GM12864 (cell line): Measurements from ENCODE around the gene MAPRE2.

Source experiments
- DNase-seq: peaks from one replicate; pipeline ENCODE4 v3.0.0-alpha.2; 2011; ENCODE audit warnings: low read depth
- H3K4me3 ChIP-seq: 2 replicates; pipeline ENCODE4 v1.5.1; 2011; ENCODE audit warnings: mild to moderate bottlenecking, low read depth, low read length, control low read depth
- CTCF ChIP-seq: IDR thresholded peaks from 2 replicates; pipeline ENCODE4 v1.5.1; 2011; ENCODE audit warnings: low read depth, mild to moderate bottlenecking, moderate library complexity, low read length, control low read depth, inconsistent platforms; ENCODE audit errors: missing control alignments

Gene MAPRE2

GRCh38 chr18:35050028-35050546 is 8.9 kb downstream of the MAPRE2 start:
- H3K4me3 ChIP-seq = no peak overlapping the region; the same call in 1 of the 2 replicates
- no peak for DNase-seq
- TF ChIP-seq CTCF = no peak

DNA sequence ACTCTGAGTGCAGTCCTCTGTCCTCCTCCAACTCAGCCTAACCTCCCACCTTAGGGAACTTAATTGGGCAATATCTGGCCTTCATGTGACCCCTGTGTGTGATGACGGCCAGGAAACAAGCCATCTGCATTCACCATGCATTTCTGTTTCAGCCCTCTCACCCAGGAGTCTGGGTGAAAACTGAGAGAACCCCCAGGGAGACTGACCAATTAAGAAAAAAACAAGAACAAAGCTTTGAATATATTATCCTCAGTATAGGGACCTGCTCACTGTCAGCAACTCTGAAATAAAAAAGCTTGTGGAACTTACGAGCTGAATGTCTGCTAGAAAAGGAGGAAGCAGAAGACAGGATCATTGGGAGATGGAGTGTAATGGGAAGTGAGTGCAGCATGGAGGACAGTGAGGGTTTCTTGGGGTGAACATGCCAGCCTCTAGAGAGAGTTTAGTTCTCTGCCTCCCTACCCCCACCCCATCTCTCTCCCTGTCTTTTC is 9.5 kb downstream of the MAPRE2 start:
- H3K4me3 ChIP-seq = no peak overlapping the region; the same call in 1 of the 2 replicates
- TF ChIP-seq CTCF = no peak
- DNase-seq = no peak

DNA sequence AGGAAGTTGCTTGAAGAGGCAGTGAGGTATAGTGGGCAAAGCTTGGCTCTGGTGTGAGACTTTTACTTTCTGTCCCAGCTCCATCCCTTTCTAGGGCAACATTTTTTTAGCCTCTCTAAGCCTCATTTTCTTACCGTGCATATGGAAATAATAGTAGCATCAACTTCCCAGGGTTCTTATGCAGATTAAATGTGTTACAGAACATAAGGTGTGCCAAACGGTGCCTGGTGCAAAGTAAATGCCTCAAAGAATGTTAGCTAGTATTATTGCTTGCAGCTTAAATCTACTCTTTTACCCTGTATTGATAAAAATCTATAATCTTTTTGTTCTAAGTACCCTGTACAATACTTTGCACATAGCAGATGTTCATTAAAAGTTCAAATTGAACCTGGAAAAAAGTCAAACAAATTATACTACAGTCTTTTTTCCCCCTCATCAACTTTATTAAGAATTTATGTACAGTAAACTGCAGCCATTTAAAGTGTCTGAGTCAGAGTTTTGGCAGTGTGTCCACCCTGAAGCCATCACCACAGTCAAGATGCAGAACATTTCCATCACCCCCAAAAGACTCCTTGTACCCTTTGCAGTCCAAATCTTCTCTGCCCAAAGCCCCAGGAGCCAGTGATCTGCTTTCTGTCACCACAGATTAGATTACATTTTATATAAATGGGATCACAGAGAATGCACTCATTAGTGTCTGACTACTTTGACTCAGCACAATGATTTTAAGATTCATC is 10.6 kb downstream of the MAPRE2 start:
- TF ChIP-seq CTCF = no peak
- no peak overlapping the region for H3K4me3 ChIP-seq
- no peak for DNase-seq

GRCh38 chr18:35054401-35054800 is 13.2 kb downstream of the MAPRE2 start:
- no peak for TF ChIP-seq CTCF
- no peak overlapping the region for H3K4me3 ChIP-seq
- no peak for DNase-seq

GRCh38 chr18:35055105-35055504 is 13.9 kb downstream of the MAPRE2 start:
- TF ChIP-seq CTCF = no peak
- no peak overlapping the region for H3K4me3 ChIP-seq
- DNase-seq = no peak

- no peak for DNase-seq
- TF ChIP-seq CTCF = no peak
- H3K4me3 ChIP-seq = no peak overlapping the region
Measured at GRCh38 chr18:35055726-35056125, 14.5 kb downstream of the MAPRE2 start.
